Endothelial cell of umbilical vein (primary cell): Measurements from ENCODE around the gene MRGPRD. TPM values are rescaled to one million over a fixed set of nuclear protein-coding genes. Genes with fewer than 3 reads are reported as not detected.

Experiments used
- BruUV-seq: library from RNA; stranded (reverse); fragments of 400-500 nt; replicated peaks from 2 replicates; lab custom pipeline; 2021; lab: Mats Ljungman, UMichigan
- CTCF ChIA-PET: fragments of 300-600, 350-600 bp; sonication (Branson Sonifier 250); formaldehyde crosslinking; loops from one replicate; lab custom pipeline; 2021; ENCODE audit warnings: antibody characterized with exemption, inconsistent platforms; lab: Charles Lee
- POLR2A ChIA-PET: fragments of 300-600, 350-600 bp; sonication (Branson Sonifier 250); formaldehyde crosslinking; loops from one replicate; lab custom pipeline; 2021; ENCODE audit warnings: antibody characterized with exemption, inconsistent platforms; lab: Charles Lee
- DNase-seq: peaks from one replicate; pipeline ENCODE4 v3.0.0-alpha.2; 2011; ENCODE audit warnings: low read depth, low spot score
- FAIRE-seq: peaks from 2 replicates; lab custom pipeline; 2011; peaks lifted over from hg19 to GRCh38; lab: Jason Lieb, UNC
- H2AFZ ChIP-seq: 2 replicates; pipeline ENCODE4 v1.6.0; 2012; ENCODE audit warnings: low read depth, low read length, control low read depth, inconsistent platforms
- H3K27ac ChIP-seq: 2 replicates; pipeline ENCODE4 v1.5.1; 2011; ENCODE audit warnings: low read depth, mild to moderate bottlenecking, control low read depth, low read length, moderate library complexity; ENCODE audit not compliant: insufficient read depth
- H3K27me3 ChIP-seq, 2 experiments: 2 replicates each; pipeline versions ENCODE4 v1.6.0 to v1.6.1; 2011; ENCODE audit warnings: low read length in 2 of 2, mixed read lengths in 1 of 2; ENCODE audit not compliant: control insufficient read depth in 2 of 2, insufficient read depth in 2 of 2
- H3K36me3 ChIP-seq, 2 experiments: 2 replicates in 1 of 2; 3 replicates in 1 of 2; pipeline ENCODE4 v1.5.1; 2011; ENCODE audit warnings: low read length in 2 of 2, mild to moderate bottlenecking in 1 of 2, moderate library complexity in 1 of 2; ENCODE audit not compliant: control insufficient read depth in 2 of 2, insufficient read depth in 2 of 2; ENCODE audit errors: extremely low read depth in 1 of 2
- H3K4me1 ChIP-seq: 3 replicates; pipeline ENCODE4 v1.5.1; 2011; ENCODE audit warnings: mild to moderate bottlenecking, low read length; ENCODE audit not compliant: control insufficient read depth, insufficient read depth; ENCODE audit errors: extremely low read depth
- H3K4me2 ChIP-seq: 2 replicates; pipeline ENCODE4 v1.6.1; 2011; ENCODE audit warnings: low read length, control low read depth, mixed read lengths; ENCODE audit not compliant: insufficient read depth
- H3K4me3 ChIP-seq, 3 experiments: fragments of 200-600 bp in 1 of 3; sonication (generic), shearing (Covaris generic) in 1 of 3; replicated peaks in 1 of 3; 2 replicates each; pipeline ENCODE4 v1.5.1; 2011 to 2016; ENCODE audit warnings: control low read depth in 3 of 3, low read length in 3 of 3, mild to moderate bottlenecking in 2 of 3, inconsistent platforms in 1 of 3, low read depth in 1 of 3, moderate library complexity in 1 of 3; ENCODE audit not compliant: insufficient read depth in 1 of 3
- H3K79me2 ChIP-seq: 2 replicates; pipeline ENCODE4 v1.6.0; 2012; ENCODE audit warnings: low read length, inconsistent platforms; ENCODE audit not compliant: control insufficient read depth, insufficient read depth
- H3K9ac ChIP-seq: replicated peaks from 2 replicates; pipeline ENCODE3; 2011; ENCODE audit warnings: low read length, control low read depth; ENCODE audit not compliant: insufficient read depth; ENCODE audit errors: extremely low read depth
- H3K9me1 ChIP-seq: replicated peaks from 3 replicates; pipeline ENCODE4 v1.6.0; 2011; ENCODE audit warnings: mild to moderate bottlenecking, low read length; ENCODE audit not compliant: control insufficient read depth, insufficient read depth; ENCODE audit errors: extremely low read depth
- H3K9me3 ChIP-seq: replicated peaks from 2 replicates; pipeline ENCODE4 v1.5.1; 2012; ENCODE audit warnings: low read length, inconsistent platforms; ENCODE audit not compliant: control insufficient read depth, insufficient read depth
- H4K20me1 ChIP-seq: replicated peaks from 2 replicates; pipeline ENCODE3; 2011; ENCODE audit warnings: mild to moderate bottlenecking, low read length; ENCODE audit not compliant: control insufficient read depth, insufficient read depth; ENCODE audit errors: extremely low read depth
- CTCF ChIP-seq, 2 donors: IDR thresholded peaks; 1 replicate in 1 of 2; 2 replicates in 1 of 2; pipeline ENCODE4 v1.5.1; 2011; ENCODE audit warnings: low read length in 2 of 2, mild to moderate bottlenecking in 2 of 2, moderate library complexity in 2 of 2, control low read depth in 1 of 2, inconsistent platforms in 1 of 2, low read depth in 1 of 2; ENCODE audit not compliant: insufficient read depth in 1 of 2; ENCODE audit errors: extremely low read depth in 1 of 2
- EZH2 ChIP-seq: IDR thresholded peaks from 2 replicates; pipeline ENCODE4 v1.6.1; 2012; ENCODE audit warnings: borderline replicate concordance, low read depth, mild to moderate bottlenecking, moderate library complexity, low read length, inconsistent platforms; ENCODE audit not compliant: severe bottlenecking
- FOS ChIP-seq: IDR thresholded peaks from 2 replicates; pipeline ENCODE4 v1.6.1; 2011; ENCODE audit warnings: mild to moderate bottlenecking, low read length, moderate library complexity, borderline replicate concordance; ENCODE audit not compliant: insufficient read depth
- GATA2 ChIP-seq: IDR thresholded peaks from 2 replicates; pipeline ENCODE4 v1.7.0; 2011; ENCODE audit warnings: low read depth, mild to moderate bottlenecking, moderate library complexity, mixed read lengths, low read length; ENCODE audit not compliant: insufficient read length, insufficient read depth
- JUN ChIP-seq: IDR thresholded peaks from 2 replicates; pipeline ENCODE4 v1.6.1; 2011; ENCODE audit warnings: borderline replicate concordance, low read depth; ENCODE audit not compliant: insufficient read length, insufficient read depth
- MAX ChIP-seq: IDR thresholded peaks from 2 replicates; pipeline ENCODE4 v1.6.1; 2011; ENCODE audit not compliant: insufficient read depth, insufficient read length
- MYC ChIP-seq: IDR thresholded peaks from one replicate; pipeline ENCODE4 v1.6.1; 2011; ENCODE audit warnings: mild to moderate bottlenecking, low read depth, low read length
- POLR2A ChIP-seq: IDR thresholded peaks from 2 replicates; pipeline ENCODE4 v1.6.1; 2012; ENCODE audit warnings: low read depth, mild to moderate bottlenecking, control low read depth, low read length
- POLR2AphosphoS5 ChIP-seq: IDR thresholded peaks from 2 replicates; pipeline ENCODE4 v1.6.1; 2012; ENCODE audit warnings: low read depth, mild to moderate bottlenecking, control low read depth, low read length, moderate library complexity; ENCODE audit not compliant: insufficient read depth
- dilution Hi-C: fragments of 300-500 bp; cut with MboI; formaldehyde crosslinking; loops from one replicate; pipeline ENCODE4 v1.15.0; 2019; ENCODE audit warnings: low sequenced_read_pairs; ENCODE audit not compliant: extremely low pct_ligation_motif_present
- intact Hi-C: fragments of 100-400 bp; cut with micrococcal nuclease; formaldehyde crosslinking; loops from one replicate; pipeline ENCODE4 v1.10.0; 2022
- polyA plus RNA-seq, 4 experiments: library from polyadenylated mRNA; depleted of rRNA in 3 of 4; stranded (reverse) in 3 of 4; unstranded in 1 of 4; fragments of >200 nt; gene quantifications; 2 replicates each; pipeline versions ENCODE4 v1.2.1 to v1.2.3, GENCODE V29; 2011 to 2012; ENCODE audit warnings: missing spikeins in 1 of 4
- total RNA-seq: library from RNA; stranded (reverse); gene quantifications from 2 replicates; pipeline ENCODE4 v1.2.3, GENCODE V29; 2021

Gene MRGPRD
- total and polyA plus RNA-seq, 2 donors (not counting 3 experiments of a cell fraction or from before 2014, with no cell fraction given), result not detected

GRCh38 chr11:68988491-68988890 is 7.7 kb upstream of the MRGPRD start:
- dilution Hi-C loops, result no loop called here
- FAIRE-seq, result no peak

More at GRCh38 chr11:68988491-68988890, 7.7 kb upstream of the MRGPRD start:
- intact Hi-C loops, result no loop called here
- Histone ChIP-seq H3K4me3 (no peak overlapping the region), H2AFZ (no peak overlapping the region), H3K9me3 (no peaks in the 10 kb centered on the region), H3K36me3 (no peaks in the 10 kb centered on the region), H3K9me1 (no peaks in the 10 kb centered on the region), H3K27me3 (peaks cover 6 to 18% of the 10 kb centered on the region in 2 experiments), H3K4me1 (no peaks in the 10 kb centered on the region), H3K4me2 (no peak overlapping the region), H3K9ac (no peak overlapping the region), H3K27ac (no peak overlapping the region), H3K79me2 (no peaks in the 10 kb centered on the region), H4K20me1 (no peaks in the 10 kb centered on the region)
- DNase-seq, result no peak
- TF ChIP-seq GATA2, result no peak
- TF ChIP-seq MYC, result no peak
- no peak for TF ChIP-seq CTCF (IDR thresholded peaks at IDR 0.05; ENCODE audit: extremely low read depth in 1 of 2, insufficient read depth in 1 of 2, low read depth in 1 of 2, low read length in 2 of 2)
- no peak for TF ChIP-seq POLR2AphosphoS5
- no peak for TF ChIP-seq JUN
- TF ChIP-seq FOS, result no peak
- TF ChIP-seq POLR2A, result no peak
- TF ChIP-seq MAX, result no peak
- no peak for TF ChIP-seq EZH2
- BruUV-seq, result no TSS peak
- POLR2A ChIA-PET, result no interaction called here
- CTCF ChIA-PET, result no interaction called here
